ENCODE measurements around the gene REPIN1.

REPIN1 gene

GRCh38 chr7:150408393-150409299 lies 40.0 kb downstream of the REPIN1 start:
- DNase-seq = no peak

GRCh38 chr7:150409300-150410030 lies 40.8 kb downstream of the REPIN1 start:
- no peak for DNase-seq

- no peak for DNase-seq
Observed at GRCh38 chr7:150410131-150410530, 41.5 kb downstream of the REPIN1 start.

- no peak for DNase-seq
Observed at GRCh38 chr7:150410680-150411346, 42.2 kb downstream of the REPIN1 start.

- no peak for DNase-seq
Observed at GRCh38 chr7:150411606-150412005, 43.0 kb downstream of the REPIN1 start.

- no peak for DNase-seq
Observed at GRCh38 chr7:150412016-150412415, 43.4 kb downstream of the REPIN1 start.

- DNase-seq = no peak
Observed at GRCh38 chr7:150412518-150413488, 44.2 kb downstream of the REPIN1 start.

GRCh38 chr7:150413640-150414081 lies 45.0 kb downstream of the REPIN1 start:
- DNase-seq = no peak

- no peak for DNase-seq
Observed at GRCh38 chr7:150415161-150416153, 46.8 kb downstream of the REPIN1 start.

- DNase-seq = no peak
Observed at GRCh38 chr7:150417239-150417638, 48.6 kb downstream of the REPIN1 start.

- DNase-seq = no peak
Observed at GRCh38 chr7:150417863-150418262, 49.2 kb downstream of the REPIN1 start.

- no peak for DNase-seq
Observed at GRCh38 chr7:150420242-150420641, 51.6 kb downstream of the REPIN1 start.

- peak; percentile 70 for DNase-seq
Observed at GRCh38 chr7:150420987-150421674, 52.5 kb downstream of the REPIN1 start.

- no peak for DNase-seq
Observed at GRCh38 chr7:150421831-150422230, 53.2 kb downstream of the REPIN1 start.
